Activated CD8-positive, alpha-beta T cell treated with anti-CD3 and anti-CD28 coated beads, Interleukin-2, amount 10 ng/mL, durations not matched to agents 7 days and 5 days (primary cell): ENCODE data around the gene SHISAL1. TPM values are rescaled to one million over a fixed set of nuclear protein-coding genes. Genes with fewer than 3 reads are reported as not detected.

ENCODE experiments used
- ATAC-seq: fragments of 150-1000 bp; cut with Tn5 transposase; one replicate; pipeline ENCODE4 v1.10.0; 2021; ENCODE audit warnings: moderate library complexity
- CTCF ChIA-PET: fragments of 350-600 bp; sonication (Branson Sonifier 250); formaldehyde crosslinking; loops from one replicate; lab custom pipeline; 2021; ENCODE audit warnings: antibody characterized with exemption; lab: Charles Lee
- POLR2A ChIA-PET: fragments of 350-600 bp; sonication (Branson Sonifier 250); formaldehyde crosslinking; loops from one replicate; lab custom pipeline; 2021; ENCODE audit warnings: antibody characterized with exemption; lab: Charles Lee
- DNase-seq: peaks from one replicate; pipeline ENCODE4 v3.0.0-alpha.2; 2020
- H3K27ac Mint-ChIP-seq: one replicate; pipeline ENCODE4 v1.8.0; 2021; ENCODE audit warnings: mild to moderate bottlenecking, mixed read lengths
- H3K27me3 Mint-ChIP-seq: one replicate; pipeline ENCODE4 v1.8.0; 2021; ENCODE audit warnings: low read depth, mixed read lengths
- H3K36me3 Mint-ChIP-seq: one replicate; pipeline ENCODE4 v1.8.0; 2021; ENCODE audit warnings: low read depth, mixed read lengths
- H3K4me1 Mint-ChIP-seq: one replicate; pipeline ENCODE4 v1.8.0; 2021; ENCODE audit warnings: low read depth, mixed read lengths
- H3K4me3 Mint-ChIP-seq: one replicate; pipeline ENCODE4 v1.8.0; 2021; ENCODE audit warnings: mild to moderate bottlenecking, mixed read lengths
- H3K9me3 Mint-ChIP-seq: one replicate; pipeline ENCODE4 v1.8.0; 2022; ENCODE audit warnings: mixed read lengths; ENCODE audit not compliant: insufficient read depth
- total RNA-seq, 2 experiments: library from RNA; stranded (reverse); gene quantifications; one replicate each; pipeline ENCODE4 v1.2.3, GENCODE V29; 2021

Gene SHISAL1
- total RNA-seq, 2 experiments from 2014 or later: not detected

- Mint-ChIP-seq H3K9me3 (no peaks in the 10 kb centered on the region), H3K36me3 (no peaks in the 10 kb centered on the region), H3K4me1 (peaks cover 8% of the 10 kb centered on the region), H3K27ac (no peak overlapping the region), H3K27me3 (peaks cover 18% of the 10 kb centered on the region), H3K4me3 (no peak overlapping the region)
- POLR2A ChIA-PET: no interaction called here
- CTCF ChIA-PET: no interaction called here
- no peak for ATAC-seq
- no peak for DNase-seq
Measured at GRCh38 chr22:44352378-44353035, 39.8 kb upstream of the SHISAL1 start.

- ChIA-PET CTCF (no interaction called here), POLR2A (no interaction called here)
- DNase-seq (peak; percentile 25), ATAC-seq (no peak)
- Mint-ChIP-seq H3K27me3 (peaks cover 18% of the 10 kb centered on the region), H3K4me1 (peaks cover 8% of the 10 kb centered on the region), H3K36me3 (no peaks in the 10 kb centered on the region), H3K4me3 (no peak overlapping the region), H3K9me3 (no peaks in the 10 kb centered on the region), H3K27ac (no peak overlapping the region)
Measured at GRCh38 chr22:44351685-44352377, 39.1 kb upstream of the SHISAL1 start.

- Mint-ChIP-seq H3K9me3 (no peaks in the 10 kb centered on the region), H3K4me1 (peaks cover 8% of the 10 kb centered on the region), H3K36me3 (no peaks in the 10 kb centered on the region), H3K27me3 (peaks cover 18% of the 10 kb centered on the region), H3K27ac (no peak overlapping the region), H3K4me3 (no peak overlapping the region)
- DNase-seq (no peak), ATAC-seq (no peak)
- POLR2A ChIA-PET: no interaction called here
- CTCF ChIA-PET: no interaction called here
Measured at GRCh38 chr22:44351037-44351436, 38.3 kb upstream of the SHISAL1 start.

GRCh38 chr22:44349594-44349993, 36.8 kb upstream of the SHISAL1 start:
- H3K27me3 Mint-ChIP-seq: peaks cover 19% of the 10 kb centered on the region
- peaks cover 8% of the 10 kb centered on the region for H3K4me1 Mint-ChIP-seq
- CTCF ChIA-PET: no interaction called here
- H3K36me3 Mint-ChIP-seq: no peaks in the 10 kb centered on the region
- no peak for DNase-seq
- no peak for ATAC-seq
- no peak overlapping the region for H3K4me3 Mint-ChIP-seq
- H3K27ac Mint-ChIP-seq: no peak overlapping the region
- H3K9me3 Mint-ChIP-seq: no peaks in the 10 kb centered on the region
- POLR2A ChIA-PET: no interaction called here

GRCh38 chr22:44348971-44349560, 36.3 kb upstream of the SHISAL1 start:
- Mint-ChIP-seq H3K27ac (no peak overlapping the region), H3K9me3 (no peaks in the 10 kb centered on the region), H3K4me1 (peaks cover 8% of the 10 kb centered on the region), H3K27me3 (peaks cover 15% of the 10 kb centered on the region), H3K36me3 (no peaks in the 10 kb centered on the region), H3K4me3 (no peak overlapping the region)
- ChIA-PET POLR2A (no interaction called here), CTCF (no interaction called here)
- DNase-seq (no peak), ATAC-seq (no peak)

- POLR2A ChIA-PET: no interaction called here
- no peak for DNase-seq
- no peak overlapping the region for H3K4me3 Mint-ChIP-seq
Measured at GRCh38 chr22:44347549-44347948, 34.8 kb upstream of the SHISAL1 start.

GRCh38 chr22:44347080-44347479, 34.3 kb upstream of the SHISAL1 start:
- ChIA-PET CTCF (no interaction called here), POLR2A (no interaction called here)
- Mint-ChIP-seq H3K27ac (no peak overlapping the region), H3K27me3 (peaks cover 14% of the 10 kb centered on the region), H3K36me3 (no peaks in the 10 kb centered on the region), H3K4me3 (no peak overlapping the region), H3K4me1 (peaks cover 5% of the 10 kb centered on the region), H3K9me3 (no peaks in the 10 kb centered on the region)
- no peak for DNase-seq
- no peak for ATAC-seq

More at GRCh38 chr22:44347549-44347948, 34.8 kb upstream of the SHISAL1 start:
- Mint-ChIP-seq H3K9me3 (no peaks in the 10 kb centered on the region), H3K4me1 (peaks cover 8% of the 10 kb centered on the region), H3K27ac (no peak overlapping the region), H3K27me3 (peaks cover 14% of the 10 kb centered on the region), H3K36me3 (no peaks in the 10 kb centered on the region)
- CTCF ChIA-PET: no interaction called here
- no peak for ATAC-seq

- ChIA-PET CTCF (no interaction called here), POLR2A (no interaction called here)
- Mint-ChIP-seq H3K4me1 (no peaks in the 10 kb centered on the region), H3K27ac (no peak overlapping the region), H3K36me3 (no peaks in the 10 kb centered on the region), H3K9me3 (no peaks in the 10 kb centered on the region), H3K27me3 (peaks cover 11% of the 10 kb centered on the region), H3K4me3 (no peak overlapping the region)
- no peak for ATAC-seq
- no peak for DNase-seq
Measured at GRCh38 chr22:44345872-44346271, 33.1 kb upstream of the SHISAL1 start.

- Mint-ChIP-seq H3K36me3 (no peaks in the 10 kb centered on the region), H3K27ac (no peak overlapping the region), H3K27me3 (peaks cover 2% of the 10 kb centered on the region), H3K9me3 (no peaks in the 10 kb centered on the region), H3K4me1 (no peaks in the 10 kb centered on the region), H3K4me3 (no peak overlapping the region)
- DNase-seq (no peak), ATAC-seq (no peak)
- POLR2A ChIA-PET: no interaction called here
- CTCF ChIA-PET: no interaction called here
Measured at GRCh38 chr22:44344407-44344806, 31.7 kb upstream of the SHISAL1 start.

GRCh38 chr22:44342347-44342956, 29.7 kb upstream of the SHISAL1 start:
- H3K9me3 Mint-ChIP-seq: no peaks in the 10 kb centered on the region
- CTCF ChIA-PET: no interaction called here
- POLR2A ChIA-PET: no interaction called here
- no peaks in the 10 kb centered on the region for H3K36me3 Mint-ChIP-seq
- H3K27ac Mint-ChIP-seq: no peak overlapping the region
- ATAC-seq (no peak), DNase-seq (no peak)
- peaks cover 2% of the 10 kb centered on the region for H3K27me3 Mint-ChIP-seq
- H3K4me1 Mint-ChIP-seq: no peaks in the 10 kb centered on the region
- H3K4me3 Mint-ChIP-seq: no peak overlapping the region

- no peak for DNase-seq
- Mint-ChIP-seq H3K9me3 (no peaks in the 10 kb centered on the region), H3K4me1 (no peaks in the 10 kb centered on the region), H3K4me3 (no peak overlapping the region), H3K36me3 (no peaks in the 10 kb centered on the region), H3K27me3 (peaks cover 2% of the 10 kb centered on the region), H3K27ac (no peak overlapping the region)
- CTCF ChIA-PET: no interaction called here
- ATAC-seq: no peak
- POLR2A ChIA-PET: interaction anchor here (1.1 kb wide), 1 partner anchor 30 kb away, joined by 3 read pairs; no protein-coding TSS in a partner anchor
Measured at GRCh38 chr22:44341431-44342346, 28.9 kb upstream of the SHISAL1 start.
